Stimulated activated CD8-positive, alpha-beta memory T cell treated with anti-CD3 and anti-CD28 coated beads, Interleukin-15, amount 100 ng/mL, for 48 hours (primary cell): ENCODE results near the gene TMPRSS13.
A peak's percentile ranks its signal among the peaks of the same experiment; 100 is the strongest.

Experiments
- DNase-seq, 2 donors: peaks; one replicate each; pipeline ENCODE4 v3.0.0-alpha.2; 2020; ENCODE audit warnings: low read depth in 2 of 2

The TMPRSS13 gene

DNA sequence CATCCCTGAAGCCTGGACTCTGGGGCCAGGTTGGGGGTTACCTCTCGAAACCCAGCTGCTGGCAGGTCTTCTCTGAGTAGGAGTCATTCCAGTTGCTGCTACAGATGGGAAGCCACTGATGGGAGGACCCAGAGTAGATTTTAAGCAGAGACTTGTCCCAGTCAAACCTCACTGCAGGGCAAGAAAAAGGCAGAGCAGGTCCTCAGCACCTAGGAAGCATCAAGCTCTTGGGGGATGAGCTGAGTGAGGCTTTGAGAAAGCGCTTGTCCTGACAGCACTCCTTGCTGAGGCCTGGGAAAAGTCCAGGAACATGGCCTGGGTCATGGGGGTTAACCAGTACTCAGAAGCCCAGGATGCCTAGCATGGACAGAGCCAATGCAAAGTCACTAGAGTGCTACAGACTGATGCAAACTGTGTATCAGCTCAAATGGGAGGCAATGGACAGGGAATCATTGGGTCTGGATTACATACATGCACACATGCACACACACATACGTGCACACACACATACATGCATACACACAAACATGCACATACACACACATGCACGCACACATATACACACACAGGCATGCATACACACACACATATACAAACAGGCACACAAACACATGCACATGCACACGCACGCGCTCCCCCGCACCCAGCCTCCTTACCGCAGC is 15.3 kb downstream of the TMPRSS13 start:
- DNase-seq, result no peak

DNA sequence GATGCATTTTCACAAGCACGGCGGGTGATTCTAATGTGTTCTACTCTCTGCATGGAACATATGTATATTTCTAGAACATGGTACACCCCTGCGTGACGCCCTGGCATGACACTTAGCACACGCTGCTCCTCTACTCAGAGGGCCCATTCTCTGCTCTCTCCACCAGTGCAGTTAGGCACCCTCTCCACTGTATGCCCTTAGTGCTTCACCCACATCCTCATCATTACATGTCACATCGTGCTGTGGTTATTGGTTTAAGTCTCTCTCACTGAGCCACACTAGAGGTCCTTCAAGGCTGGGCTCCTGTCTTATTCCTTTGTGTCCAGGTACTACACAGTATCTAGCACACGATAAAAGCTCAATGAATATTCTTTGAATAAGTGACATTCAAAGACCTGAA is 16.7 kb downstream of the TMPRSS13 start:
- DNase-seq, result no peak

DNA sequence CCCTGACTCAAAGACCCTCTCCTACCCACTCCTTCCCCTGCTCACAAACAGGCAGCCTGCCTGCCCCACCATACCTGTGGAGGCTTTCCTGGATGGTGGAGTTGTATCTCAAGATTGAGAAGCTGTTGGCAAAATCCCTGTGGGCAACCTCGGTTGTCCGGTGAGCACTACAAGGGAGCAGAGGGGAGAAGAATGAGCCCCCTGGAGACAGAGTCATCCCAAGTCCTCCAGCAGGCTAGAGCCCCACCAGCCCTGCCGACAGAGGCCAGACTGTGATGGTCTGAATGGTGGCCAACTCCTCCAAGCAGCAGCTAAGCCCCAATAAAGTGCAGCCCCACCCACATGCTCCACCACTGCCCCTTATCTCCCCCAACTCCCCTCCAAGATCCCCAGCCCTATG is 17.5 kb downstream of the TMPRSS13 start:
- no peak for DNase-seq

DNA sequence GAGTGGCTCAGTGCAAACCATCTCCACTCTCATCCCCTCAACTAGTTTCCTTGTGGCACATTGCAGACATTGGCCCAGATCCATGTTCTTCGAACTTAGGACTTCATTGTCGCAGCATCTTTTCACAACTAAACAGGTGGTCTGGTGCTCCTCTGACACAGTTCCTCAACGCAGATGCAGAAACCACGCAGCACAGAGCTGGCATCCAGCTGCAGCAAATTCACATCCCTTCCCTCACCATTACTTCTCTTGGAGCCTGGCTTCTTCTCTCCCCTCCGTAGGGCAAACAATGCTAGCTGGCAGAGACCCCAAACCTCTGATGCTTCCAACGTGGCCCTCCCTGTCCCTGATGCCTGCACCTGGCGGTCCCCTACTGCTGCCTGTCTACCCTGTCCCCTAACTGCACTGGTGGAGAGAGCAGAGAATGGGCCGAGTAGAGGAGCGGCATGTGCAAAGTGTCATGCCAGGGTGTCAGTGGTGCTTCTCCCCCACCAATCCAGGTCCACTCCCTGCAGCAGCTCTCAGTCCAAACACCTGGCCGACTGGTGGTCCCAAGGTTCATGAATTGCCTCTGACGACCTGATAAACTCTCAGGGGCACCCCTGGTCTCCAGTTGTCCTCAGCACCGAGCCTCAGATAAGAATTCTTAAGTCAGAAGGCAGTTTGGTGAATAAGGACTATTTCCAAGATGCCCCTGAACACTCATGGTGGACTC is 18.1 kb downstream of the TMPRSS13 start:
- DNase-seq, result no peak

DNA sequence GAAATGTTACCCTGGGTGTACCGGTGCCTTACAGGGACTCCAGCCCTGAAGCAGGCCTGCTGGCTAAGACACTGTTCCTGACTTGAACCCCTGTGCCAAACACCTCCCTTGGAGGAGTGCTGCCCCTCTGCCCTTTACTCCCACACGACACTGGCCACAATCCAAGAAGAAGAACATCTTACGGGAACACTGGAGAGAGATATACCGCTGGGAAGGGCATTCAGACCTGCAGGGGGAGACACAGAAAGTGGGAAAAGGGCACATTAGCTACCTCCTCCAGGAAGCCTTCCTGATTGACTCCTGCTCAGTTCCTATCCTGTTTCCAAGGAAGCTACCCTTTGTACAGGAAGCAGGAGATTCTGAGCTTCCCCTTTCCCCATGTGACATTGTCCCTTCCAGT is 18.7 kb downstream of the TMPRSS13 start:
- DNase-seq, result no peak

DNA sequence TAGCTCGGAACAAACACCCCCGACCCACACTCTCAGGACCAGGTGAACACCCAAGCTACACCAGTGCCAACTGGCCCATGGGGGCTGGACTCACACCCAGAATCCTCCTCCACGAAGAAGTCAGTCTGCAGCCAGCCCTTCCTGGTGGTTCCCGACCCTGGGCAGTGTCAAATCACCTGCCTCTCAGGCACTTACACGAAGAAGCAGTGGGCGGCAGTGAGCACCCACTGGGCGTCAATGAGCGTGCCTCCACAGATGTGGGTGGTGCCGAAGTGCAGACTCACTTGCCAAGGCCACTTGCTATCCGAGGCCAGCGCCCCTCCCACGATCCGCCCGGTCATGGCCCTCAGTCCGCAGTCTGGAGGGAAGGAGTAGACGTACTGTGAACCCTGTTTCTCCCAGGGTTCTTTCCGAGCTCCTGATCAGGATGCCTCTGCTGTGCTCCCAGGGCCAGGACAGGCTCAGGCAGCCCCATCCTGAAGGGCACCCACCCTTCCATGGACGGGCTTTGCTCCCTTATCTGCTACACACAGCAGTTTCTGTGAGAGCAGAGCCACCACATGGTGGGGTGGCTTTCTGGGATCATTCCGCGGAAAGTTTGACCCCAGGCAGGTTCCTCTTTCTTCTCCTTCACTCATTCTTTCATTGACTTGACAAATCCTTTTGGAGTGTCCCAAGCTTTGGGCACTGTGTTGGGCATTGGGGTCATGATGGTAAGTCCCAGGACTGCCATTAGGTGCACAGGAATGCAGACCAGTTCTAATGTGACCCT is 19.4 kb downstream of the TMPRSS13 start:
- no peak for DNase-seq

DNA sequence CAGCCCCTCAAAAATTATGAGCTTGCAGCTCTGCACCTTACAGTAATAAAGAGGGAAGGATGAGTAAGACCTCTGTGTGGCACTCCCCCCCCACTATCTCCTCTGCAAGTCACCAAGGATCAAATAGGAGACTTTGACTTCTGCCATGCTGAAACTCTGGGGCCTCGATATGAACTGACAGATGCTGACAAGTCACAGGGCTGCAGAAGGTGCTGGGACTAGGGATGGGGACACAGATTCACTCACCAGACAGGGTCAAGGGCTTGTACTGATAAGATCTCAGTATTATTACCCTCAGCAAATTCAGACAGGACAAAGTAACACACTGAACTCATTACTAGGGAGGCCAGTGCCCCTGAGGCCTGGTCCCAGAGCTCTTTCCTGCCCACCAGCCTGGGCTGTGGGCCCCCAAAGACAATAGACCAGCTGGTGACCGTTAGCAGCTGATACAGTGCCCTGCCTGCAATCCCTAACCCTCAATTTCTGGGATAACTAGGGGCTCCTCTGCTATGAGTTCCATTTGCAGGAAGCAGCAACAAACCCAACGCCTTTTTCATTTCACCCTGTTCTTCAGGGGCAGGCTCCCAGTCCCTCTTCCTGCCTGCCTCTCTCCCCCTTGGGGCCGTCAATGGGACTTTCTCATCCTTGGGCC is 20.1 kb downstream of the TMPRSS13 start:
- DNase-seq, result no peak

DNA sequence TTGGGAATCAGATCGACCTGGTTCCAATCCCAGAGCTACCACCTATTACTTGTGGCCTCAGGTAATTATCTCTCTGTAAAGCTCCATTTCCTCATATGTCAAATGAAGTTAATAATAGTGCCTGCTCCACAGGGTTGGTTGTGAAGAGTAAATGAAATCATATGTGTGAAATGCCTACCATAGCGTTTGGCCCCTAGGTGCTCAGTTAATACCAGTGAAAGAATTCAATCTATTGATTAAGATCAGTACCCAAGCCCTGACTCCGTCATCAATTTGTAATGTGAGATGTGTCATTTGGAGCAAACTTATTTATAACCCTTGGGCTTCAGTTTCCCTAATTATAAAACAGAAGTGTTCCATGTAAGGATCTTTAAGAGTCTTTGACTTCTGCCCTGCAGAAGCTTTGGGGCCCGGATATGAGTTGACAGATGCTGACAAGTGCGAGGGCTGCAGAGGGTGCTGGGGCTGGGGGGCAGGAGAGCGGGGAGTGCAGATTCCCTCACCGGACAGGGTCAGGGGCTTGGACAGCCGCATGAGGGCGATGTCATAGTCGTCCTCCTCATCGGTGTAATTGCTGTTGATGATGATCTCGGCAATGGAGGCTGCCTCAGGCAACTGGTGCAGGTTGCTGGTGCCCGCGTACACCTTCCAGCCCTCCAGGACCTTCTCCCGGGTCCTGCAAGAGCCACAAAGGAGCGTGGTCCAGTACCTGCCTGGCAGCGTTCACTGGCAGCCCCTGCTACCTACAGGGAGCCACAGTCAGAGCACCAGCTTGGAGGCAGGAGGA is 20.9 kb downstream of the TMPRSS13 start:
- DNase-seq, result no peak

DNA sequence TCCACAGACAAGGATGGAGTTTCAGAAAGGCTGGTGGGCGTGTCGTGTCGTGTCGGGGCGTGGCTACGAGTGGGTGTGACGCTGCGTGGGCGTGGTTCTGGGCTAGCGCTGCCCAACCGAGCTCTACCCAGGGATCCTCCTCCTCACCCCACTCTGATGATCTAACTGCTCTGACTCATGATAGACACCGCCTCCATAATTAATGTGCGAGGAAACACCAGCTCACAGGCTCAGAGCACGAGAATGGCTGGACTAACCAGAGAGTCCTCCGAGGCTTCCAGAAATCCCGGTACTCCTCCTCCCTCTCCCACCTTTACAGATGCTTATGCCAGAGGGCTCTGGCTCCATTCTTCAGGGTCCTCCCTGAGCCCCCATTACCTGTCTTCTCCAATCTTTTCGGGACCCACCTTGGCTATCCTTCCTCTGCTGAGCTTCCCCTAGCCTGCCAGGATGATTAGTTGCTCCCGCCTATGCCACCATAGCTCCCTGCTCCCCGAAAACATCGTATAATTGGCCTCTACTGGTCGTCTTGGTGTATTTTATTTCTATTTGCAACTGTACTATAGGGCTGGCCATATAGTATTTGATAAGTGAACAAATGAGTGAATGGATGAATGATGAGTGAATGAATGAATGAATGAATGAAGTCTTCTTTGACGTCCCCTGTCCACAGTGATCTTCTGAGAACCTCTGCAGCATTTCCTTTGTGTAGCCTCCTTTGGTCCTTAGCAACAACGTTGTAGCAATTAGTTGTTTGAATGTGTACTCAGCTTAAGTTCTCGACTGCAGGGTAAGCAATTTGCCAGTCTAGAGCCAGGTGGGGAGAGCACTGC is 21.7 kb downstream of the TMPRSS13 start:
- peak; percentile 64 to 68 for DNase-seq

DNA sequence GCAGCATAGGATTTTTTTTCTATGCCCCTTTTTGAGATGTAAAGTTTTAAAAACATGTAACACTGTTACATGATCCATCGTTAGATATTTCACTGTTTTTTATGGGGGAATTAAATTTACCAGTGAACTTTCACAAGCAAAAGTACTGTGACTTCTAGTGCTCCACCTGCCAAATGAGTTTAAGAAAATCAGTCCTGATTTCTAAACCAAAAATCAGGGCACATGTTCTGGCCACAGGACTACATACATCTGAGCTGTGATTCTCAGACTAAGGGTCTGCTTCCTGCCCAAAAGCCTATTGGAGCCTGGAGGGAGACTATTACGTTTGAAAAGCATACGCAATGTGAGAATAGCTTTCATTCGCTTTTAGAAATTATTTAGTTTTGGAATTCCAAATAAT is 22.5 kb downstream of the TMPRSS13 start:
- DNase-seq, result no peak

DNA sequence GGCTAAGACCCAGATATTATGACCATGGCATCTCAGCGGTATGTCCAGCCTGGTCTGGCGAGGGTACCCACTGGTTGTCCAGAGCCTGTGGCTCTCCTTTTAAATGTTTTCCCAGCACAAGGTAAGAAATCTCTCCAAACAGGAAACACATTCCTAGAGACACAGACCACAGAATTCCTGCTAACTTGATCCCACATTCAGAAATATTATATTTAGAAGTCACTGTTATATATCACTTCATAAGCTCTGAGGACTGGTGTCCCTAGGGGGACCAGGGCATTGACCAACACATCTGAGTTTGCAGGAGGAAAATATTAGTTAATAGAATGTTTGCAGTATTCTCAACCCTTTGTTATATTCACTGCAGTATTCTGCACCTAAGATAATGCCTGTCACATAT is 23.1 kb downstream of the TMPRSS13 start:
- no peak for DNase-seq

DNA sequence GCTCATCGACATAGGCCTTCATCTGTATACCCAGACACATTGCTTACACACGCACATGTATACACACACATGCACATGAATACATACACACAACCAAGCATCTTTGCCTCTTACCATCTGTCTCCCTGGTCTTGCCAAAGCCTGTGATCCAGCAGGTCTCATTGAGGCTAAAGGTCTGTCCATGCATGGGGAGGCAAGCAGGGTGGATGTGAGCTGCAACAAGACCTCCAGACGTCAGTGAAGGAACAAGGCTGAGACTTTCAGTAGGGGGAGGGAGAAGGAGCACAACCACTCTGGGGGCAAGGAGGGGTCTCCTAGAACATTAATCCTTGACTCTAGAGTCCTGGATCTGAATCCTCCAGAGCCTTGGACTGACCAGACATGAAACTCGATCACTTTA is 23.7 kb downstream of the TMPRSS13 start:
- DNase-seq, result no peak

DNA sequence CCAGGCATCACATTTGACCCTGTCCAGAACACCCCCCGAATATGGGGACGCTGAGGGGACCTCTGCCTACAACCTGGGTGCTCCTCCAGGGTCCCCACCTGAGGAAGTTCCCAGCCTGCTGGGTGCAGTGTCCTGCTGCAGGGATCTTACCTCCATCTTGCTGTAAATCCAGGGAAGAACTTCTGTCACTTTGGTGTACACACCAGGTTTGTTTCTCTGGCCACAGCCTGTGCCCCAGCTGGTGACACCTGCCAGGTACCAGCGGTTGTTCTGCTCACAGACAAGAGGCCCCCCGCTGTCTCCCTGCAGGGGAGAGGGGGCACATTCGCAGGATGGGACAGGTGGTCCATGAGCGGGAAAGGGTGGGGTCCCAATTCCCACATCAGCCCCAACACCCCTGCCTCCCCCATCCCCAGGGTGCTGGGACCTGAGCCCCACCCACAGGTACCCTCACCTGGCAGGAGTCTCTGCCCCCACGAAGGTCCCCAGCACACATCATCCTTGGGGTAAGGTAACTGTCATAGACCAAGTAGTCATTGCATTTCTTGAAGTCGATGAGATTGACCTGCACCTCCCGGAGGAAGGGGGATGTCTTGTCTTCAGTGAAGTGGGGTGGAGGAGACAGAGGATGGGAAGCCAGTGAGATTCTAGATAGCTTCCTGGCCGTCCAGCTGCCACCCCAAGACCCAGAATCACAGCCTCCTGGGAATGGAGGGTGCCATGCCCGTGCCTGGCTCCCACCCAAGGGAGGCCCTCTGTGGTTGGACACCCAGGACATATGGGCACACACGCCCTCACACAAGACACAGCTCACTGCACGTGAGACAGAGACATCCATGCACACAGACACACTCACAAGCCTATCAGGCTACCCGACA is 25.5 kb downstream of the TMPRSS13 start:
- DNase-seq, result no peak

DNA sequence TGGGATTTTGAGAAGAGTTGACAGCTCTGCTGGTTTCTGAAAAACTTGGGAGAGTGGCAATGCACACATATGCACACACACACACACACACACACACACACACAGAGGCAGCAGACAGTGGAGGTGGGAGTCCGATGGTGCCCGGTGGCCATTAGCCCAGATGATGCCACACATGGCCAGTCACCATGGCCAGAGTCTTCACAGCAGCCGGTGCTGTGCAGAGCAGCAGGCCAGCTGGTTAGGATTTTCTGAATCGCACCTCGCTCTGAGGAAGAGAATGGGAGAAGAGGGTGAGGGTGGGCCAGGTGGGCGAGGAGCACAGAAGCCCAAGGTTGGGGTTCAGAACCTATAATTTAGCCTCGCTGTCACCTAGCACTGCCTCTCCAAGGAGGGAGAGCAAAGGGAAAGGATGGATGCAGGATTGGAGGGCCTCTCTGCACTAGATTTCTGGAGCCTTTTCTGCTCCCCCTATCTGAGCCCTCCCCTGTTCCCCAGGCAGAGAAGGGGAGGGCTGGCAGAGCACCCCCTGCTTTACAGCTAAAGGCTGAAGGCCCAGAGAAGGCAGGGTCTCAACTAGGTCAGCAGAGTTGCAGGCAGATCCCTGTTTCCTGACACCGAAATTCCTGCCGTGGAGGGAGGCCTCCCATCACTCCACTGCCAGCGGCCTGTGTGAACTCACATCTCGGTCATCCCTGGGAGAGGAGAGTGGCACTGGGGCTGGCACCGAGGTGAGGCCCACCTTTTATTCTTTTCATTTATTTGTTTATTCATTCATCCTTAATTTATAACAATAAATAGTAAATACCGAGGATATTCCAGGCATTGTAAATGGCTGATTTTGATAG is 27.0 kb downstream of the TMPRSS13 start:
- no peak for DNase-seq

DNA sequence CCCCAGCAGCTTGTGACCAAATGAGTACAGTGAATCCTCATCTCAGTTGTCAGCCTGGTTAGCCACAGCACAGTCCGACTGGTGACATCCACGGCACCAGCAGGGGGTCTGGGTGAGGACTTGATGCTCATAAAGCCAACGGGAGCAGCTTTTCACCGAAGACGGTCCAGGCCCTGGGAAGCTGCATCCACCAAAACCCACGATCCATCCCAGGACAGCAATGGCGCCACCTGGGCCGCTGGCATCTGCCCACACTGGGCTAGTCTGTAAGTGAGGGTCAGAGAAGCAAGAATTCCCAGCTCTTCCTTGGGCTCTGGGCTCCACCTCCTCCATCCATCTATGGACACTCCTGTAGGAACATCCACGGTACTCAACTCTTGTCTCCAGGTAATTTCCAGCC is 27.6 kb downstream of the TMPRSS13 start:
- no peak for DNase-seq

DNA sequence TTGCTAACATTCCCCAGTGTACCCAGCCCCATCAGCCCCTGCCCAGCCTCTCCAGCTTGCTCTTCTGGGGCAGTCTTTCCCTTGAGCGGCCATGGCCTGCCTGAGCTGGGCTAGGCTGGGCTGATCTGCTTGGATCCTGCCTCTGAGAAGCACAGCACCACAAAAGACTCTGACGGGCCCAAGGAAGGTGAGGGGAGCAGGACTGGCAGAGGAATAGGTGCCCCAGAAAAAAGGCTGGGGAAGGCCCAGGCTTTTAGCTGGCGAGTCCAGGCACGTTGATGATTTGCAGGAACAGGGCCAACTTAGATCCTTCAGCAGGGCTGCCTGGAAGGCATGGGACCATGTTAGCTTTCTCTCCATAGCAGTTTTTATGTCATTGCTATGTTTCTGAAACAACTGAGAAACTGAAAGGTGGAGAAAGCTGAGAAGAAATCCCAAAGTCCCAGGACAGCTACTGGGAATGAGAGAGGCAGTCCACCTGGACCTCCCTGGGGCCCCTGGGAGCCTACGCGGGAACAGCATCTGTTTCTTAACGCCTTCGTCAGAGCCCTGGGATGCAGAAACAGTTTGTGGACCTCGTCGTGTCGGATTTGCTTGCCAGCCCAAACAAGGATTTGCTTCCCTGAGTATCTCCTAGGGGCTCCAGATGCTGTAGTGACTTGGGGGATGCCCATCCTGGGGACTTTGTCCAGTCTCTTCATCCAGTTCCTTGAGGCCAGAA is 28.3 kb downstream of the TMPRSS13 start:
- no peak for DNase-seq

DNA sequence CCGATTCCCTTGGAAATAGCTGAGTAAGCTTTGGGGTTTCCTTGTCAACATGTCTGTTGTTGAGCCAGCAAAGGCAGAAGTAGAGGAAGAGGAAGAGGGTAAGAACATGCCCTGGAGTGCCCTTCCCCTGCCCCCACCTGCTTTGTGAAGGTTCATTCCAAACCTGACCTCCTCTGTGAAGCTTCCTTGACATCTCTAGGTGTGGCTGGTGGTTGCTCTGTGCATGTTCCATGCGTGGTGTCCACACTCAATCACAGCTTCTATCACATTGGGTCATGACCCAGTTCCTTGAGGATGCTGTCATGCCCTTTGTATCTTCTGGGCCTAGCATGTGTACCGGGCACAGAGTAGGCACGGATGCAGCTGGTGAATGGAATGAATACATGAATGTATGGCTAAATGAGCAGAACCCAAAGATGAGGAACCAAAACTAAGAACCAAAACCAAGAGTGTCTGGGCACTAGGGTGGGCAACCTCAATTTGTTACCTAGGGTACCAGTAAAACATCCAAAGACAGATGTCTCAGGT is 29.0 kb downstream of the TMPRSS13 start:
- no peak for DNase-seq

DNA sequence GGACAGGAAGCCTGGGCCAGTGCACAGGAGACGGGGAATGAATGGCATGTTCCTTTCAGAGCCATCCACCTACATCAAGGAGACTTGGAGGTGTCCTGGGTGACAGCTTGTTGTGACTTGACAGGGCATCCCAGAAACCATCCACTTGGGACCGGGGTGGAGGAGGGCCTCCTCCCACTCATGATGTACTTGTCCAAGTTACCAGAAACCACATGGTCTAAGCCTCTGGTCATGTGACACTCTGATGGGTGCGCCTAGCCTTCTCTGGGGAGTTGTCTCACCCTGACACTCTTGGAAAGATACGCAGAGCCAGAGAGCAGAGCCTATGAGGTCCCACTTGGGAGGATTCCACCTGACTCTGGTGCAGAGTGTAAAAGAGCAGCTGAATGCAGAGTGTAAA is 31.1 kb downstream of the TMPRSS13 start:
- DNase-seq, result no peak
